H9 (cell line): Measurements from ENCODE around the gene ATP2B2. TPM values are rescaled to one million over a fixed set of nuclear protein-coding genes. Genes with fewer than 3 reads are reported as not detected.

Experiments
- DNase-seq: peaks from one replicate; pipeline ENCODE4 v3.0.0-alpha.2; 2017
- H2AFZ ChIP-seq: one replicate; pipeline ENCODE4 v1.6.1; 2013; ENCODE audit warnings: mild to moderate bottlenecking, low read length, control low read depth, moderate library complexity
- H2AK5ac ChIP-seq: 2 replicates; pipeline ENCODE4 v1.6.1; 2013; ENCODE audit warnings: low read length, control low read depth, mixed read lengths; ENCODE audit not compliant: insufficient read length
- H2BK120ac ChIP-seq: one replicate; pipeline ENCODE4 v1.6.1; 2013; ENCODE audit warnings: low read depth, mild to moderate bottlenecking, low read length, control low read depth, inconsistent platforms; ENCODE audit not compliant: poor library complexity, severe bottlenecking
- H2BK12ac ChIP-seq: 2 replicates; pipeline ENCODE4 v1.6.1; 2013; ENCODE audit warnings: low read length, control low read depth, mixed read lengths, low read depth; ENCODE audit not compliant: insufficient read length
- H2BK15ac ChIP-seq: 2 replicates; pipeline ENCODE4 v1.6.1; 2013; ENCODE audit warnings: low read depth, low read length, control low read depth
- H2BK20ac ChIP-seq: one replicate; pipeline ENCODE4 v1.6.1; 2013; ENCODE audit warnings: low read depth, mild to moderate bottlenecking, low read length, control low read depth, inconsistent platforms; ENCODE audit not compliant: poor library complexity, severe bottlenecking
- H2BK5ac ChIP-seq: 2 replicates; pipeline ENCODE4 v1.6.1; 2013; ENCODE audit warnings: low read length, control low read depth, mixed read lengths; ENCODE audit not compliant: insufficient read length
- H3K14ac ChIP-seq: 2 replicates; pipeline ENCODE4 v1.6.1; 2013; ENCODE audit warnings: low read length, control low read depth; ENCODE audit not compliant: insufficient read depth
- H3K18ac ChIP-seq: 2 replicates; pipeline ENCODE4 v1.6.1; 2013; ENCODE audit warnings: low read depth, mild to moderate bottlenecking, mixed read lengths, low read length, control low read depth; ENCODE audit not compliant: insufficient read length
- H3K23ac ChIP-seq: 2 replicates; pipeline ENCODE4 v1.6.1; 2013; ENCODE audit warnings: low read length, control low read depth, mixed read lengths, low read depth; ENCODE audit not compliant: insufficient read length
- H3K23me2 ChIP-seq: 2 replicates; pipeline ENCODE4 v1.6.1; 2013; ENCODE audit warnings: low read depth, mild to moderate bottlenecking, mixed read lengths, low read length, control low read depth; ENCODE audit not compliant: insufficient read length, poor library complexity, severe bottlenecking
- H3K27ac ChIP-seq: 2 replicates; pipeline ENCODE4 v1.5.1; 2013; ENCODE audit warnings: low read length, control low read depth, mixed read lengths, low read depth; ENCODE audit not compliant: insufficient read length
- H3K27me3 ChIP-seq: 2 replicates; pipeline ENCODE4 v1.6.1; 2013; ENCODE audit warnings: low read length, control low read depth, inconsistent platforms; ENCODE audit not compliant: insufficient read depth
- H3K4ac ChIP-seq: 2 replicates; pipeline ENCODE4 v1.6.1; 2013; ENCODE audit warnings: low read depth, mild to moderate bottlenecking, control low read depth, inconsistent platforms, low read length, moderate library complexity
- H3K4me1 ChIP-seq: 2 replicates; pipeline ENCODE4 v1.6.1; 2013; ENCODE audit warnings: low read length, control low read depth, inconsistent platforms; ENCODE audit not compliant: insufficient read depth
- H3K4me2 ChIP-seq: 2 replicates; pipeline ENCODE4 v1.6.1; 2013; ENCODE audit warnings: low read length, control low read depth, mixed read lengths; ENCODE audit not compliant: insufficient read length, insufficient read depth
- H3K56ac ChIP-seq: 2 replicates; pipeline ENCODE4 v1.6.1; 2013; ENCODE audit warnings: low read depth, mild to moderate bottlenecking, mixed read lengths, low read length, control low read depth; ENCODE audit not compliant: insufficient read length
- H3K79me1 ChIP-seq: 2 replicates; pipeline ENCODE4 v1.6.1; 2013; ENCODE audit warnings: low read depth, mild to moderate bottlenecking, moderate library complexity, low read length, control low read depth, inconsistent platforms; ENCODE audit not compliant: insufficient read depth, poor library complexity, severe bottlenecking
- H3K79me2 ChIP-seq: 2 replicates; pipeline ENCODE4 v1.6.1; 2013; ENCODE audit warnings: low read length, control low read depth, inconsistent platforms; ENCODE audit not compliant: insufficient read depth
- H3K9ac ChIP-seq: 2 replicates; pipeline ENCODE4 v1.6.1; 2013; ENCODE audit warnings: low read length, control low read depth, mixed read lengths; ENCODE audit not compliant: insufficient read length; ENCODE audit errors: extremely low read depth
- H3K9me3 ChIP-seq: one replicate; pipeline ENCODE4 v1.6.1; 2013; ENCODE audit warnings: low read depth, low read length, inconsistent platforms; ENCODE audit not compliant: control insufficient read depth
- H3T11ph ChIP-seq: one replicate; pipeline ENCODE4 v1.6.1; 2013; ENCODE audit warnings: mild to moderate bottlenecking, low read length, control low read depth, inconsistent platforms
- H4K20me1 ChIP-seq: one replicate; pipeline ENCODE4 v1.6.1; 2013; ENCODE audit not compliant: control insufficient read depth, insufficient read length, insufficient read depth
- H4K5ac ChIP-seq: 2 replicates; pipeline ENCODE4 v1.6.1; 2013; ENCODE audit warnings: low read depth, mild to moderate bottlenecking, mixed read lengths, low read length, control low read depth; ENCODE audit not compliant: insufficient read length
- H4K8ac ChIP-seq: replicated peaks from 2 replicates; pipeline ENCODE4 v1.6.1; 2013; ENCODE audit warnings: low read length, control low read depth, mixed read lengths, low read depth; ENCODE audit not compliant: insufficient read length
- H4K91ac ChIP-seq: 2 replicates; pipeline ENCODE4 v1.6.1; 2013; ENCODE audit warnings: low read depth, mild to moderate bottlenecking, moderate library complexity, mixed read lengths, low read length, control low read depth; ENCODE audit not compliant: insufficient read length
- H3K27ac Mint-ChIP-seq, 3 experiments: 2 replicates in 2 of 3; 3 replicates in 1 of 3; pipeline ENCODE4 v1.8.0; 2020 to 2021; ENCODE audit warnings: mixed read lengths in 3 of 3, mild to moderate bottlenecking in 1 of 3, moderate library complexity in 1 of 3
- H3K27me3 Mint-ChIP-seq: 2 replicates; pipeline ENCODE4 v1.8.0; 2021; ENCODE audit warnings: low read depth, mild to moderate bottlenecking, moderate library complexity, mixed read lengths
- H3K36me3 Mint-ChIP-seq, 3 experiments: 2 replicates in 2 of 3; 3 replicates in 1 of 3; pipeline ENCODE4 v1.8.0; 2020 to 2021; ENCODE audit warnings: low read depth in 3 of 3, mixed read lengths in 3 of 3; ENCODE audit not compliant: insufficient read depth in 1 of 3
- H3K4me1 Mint-ChIP-seq, 2 experiments: 2 replicates each; pipeline ENCODE4 v1.8.0; 2020; ENCODE audit warnings: mixed read lengths in 2 of 2
- H3K4me3 Mint-ChIP-seq, 2 experiments: 2 replicates in 1 of 2; 3 replicates in 1 of 2; pipeline ENCODE4 v1.8.0; 2020 to 2021; ENCODE audit warnings: mild to moderate bottlenecking in 2 of 2, mixed read lengths in 2 of 2, moderate library complexity in 1 of 2
- H3K9me3 Mint-ChIP-seq, 2 experiments: 2 replicates in 1 of 2; 3 replicates in 1 of 2; pipeline ENCODE4 v1.8.0; 2020; ENCODE audit warnings: mild to moderate bottlenecking in 2 of 2, mixed read lengths in 2 of 2, moderate library complexity in 1 of 2
- WGBS: extraction: QIAGEN DNeasy Blood & Tissue Kit; methylation state at CpG from one replicate; pipeline ENCODE4 v1.1.7; 2013; ENCODE audit warnings: missing lambda C conversion rate, low lambda C conversion rate, mixed read lengths; ENCODE audit not compliant: insufficient read length; ENCODE audit errors: extremely low coverage; 5-methylcytosine and 5-hydroxymethylcytosine counted together
- total RNA-seq: library from RNA; stranded (reverse); gene quantifications from 2 replicates; pipeline ENCODE4 v1.2.1, GENCODE V29; 2021
- TF ChIP-seq, protein P1 (sequence below): fragments of 200-600 bp; sonication (generic); conservative IDR thresholded peaks from 3 replicates; pipeline ENCODE4 v1.8.0; 2021; ENCODE audit warnings: antibody characterized with exemption, mild to moderate bottlenecking

Gene ATP2B2
- total RNA-seq, 1 experiment from 2014 or later: 0.33 TPM

DNA sequence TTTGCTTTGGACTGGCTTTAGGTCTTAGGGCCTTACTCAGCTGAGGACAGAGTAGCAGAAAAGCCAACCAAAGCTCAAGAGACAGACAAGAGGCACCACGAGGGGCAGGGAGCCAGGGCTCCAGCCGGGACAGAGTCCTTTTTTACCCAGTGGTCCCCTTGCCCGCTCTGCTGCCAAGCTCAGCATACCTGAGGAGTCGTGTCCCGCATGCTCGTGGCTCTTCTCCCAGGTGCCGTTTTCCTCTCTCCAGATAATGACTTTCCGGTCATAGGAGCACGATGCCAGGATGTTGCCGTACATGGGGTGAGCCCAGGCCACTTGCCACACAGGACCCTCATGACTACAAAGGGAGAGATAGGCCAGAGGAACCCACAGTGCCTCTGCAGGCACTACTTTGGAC, 193.0 kb downstream of the ATP2B2 start:
- H2BK12ac ChIP-seq: no peak overlapping the region
- no CpG with 5 or more reads among the region's 10 CpGs for WGBS
- no peak overlapping the region for H2AK5ac ChIP-seq
- no peak overlapping the region for H4K8ac ChIP-seq
- H3K9me3 Mint-ChIP-seq: no peaks in the 10 kb centered on the region
- H3K27me3 ChIP-seq: no peaks in the 10 kb centered on the region
- no peak overlapping the region for H4K91ac ChIP-seq
- H3K27ac Mint-ChIP-seq: no peak overlapping the region
- H3K27me3 Mint-ChIP-seq: no peaks in the 10 kb centered on the region
- no peak overlapping the region for H3T11ph ChIP-seq
- no peak overlapping the region for H3K9ac ChIP-seq
- no peaks in the 10 kb centered on the region for H4K20me1 ChIP-seq
- H3K79me1 ChIP-seq: no peaks in the 10 kb centered on the region
- no peak overlapping the region for H3K14ac ChIP-seq
- no peak for DNase-seq
- no peaks in the 10 kb centered on the region; the same call in 1 of the 2 replicates for H3K4me1 ChIP-seq
- no peaks in the 10 kb centered on the region for H3K79me2 ChIP-seq
- no peak overlapping the region for H3K4ac ChIP-seq
- no peak overlapping the region for H4K5ac ChIP-seq
- H3K4me3 Mint-ChIP-seq: no peak overlapping the region
- peaks cover 21 to 89% (median 85%) of the 10 kb centered on the region in 3 experiments; a peak in 6 of 7 replicates for H3K36me3 Mint-ChIP-seq
- H3K56ac ChIP-seq: no peak overlapping the region
- no peak overlapping the region for H2AFZ ChIP-seq
- no peak overlapping the region for H2BK120ac ChIP-seq
- H2BK5ac ChIP-seq: no peak overlapping the region
- TF ChIP-seq, protein P1, sequence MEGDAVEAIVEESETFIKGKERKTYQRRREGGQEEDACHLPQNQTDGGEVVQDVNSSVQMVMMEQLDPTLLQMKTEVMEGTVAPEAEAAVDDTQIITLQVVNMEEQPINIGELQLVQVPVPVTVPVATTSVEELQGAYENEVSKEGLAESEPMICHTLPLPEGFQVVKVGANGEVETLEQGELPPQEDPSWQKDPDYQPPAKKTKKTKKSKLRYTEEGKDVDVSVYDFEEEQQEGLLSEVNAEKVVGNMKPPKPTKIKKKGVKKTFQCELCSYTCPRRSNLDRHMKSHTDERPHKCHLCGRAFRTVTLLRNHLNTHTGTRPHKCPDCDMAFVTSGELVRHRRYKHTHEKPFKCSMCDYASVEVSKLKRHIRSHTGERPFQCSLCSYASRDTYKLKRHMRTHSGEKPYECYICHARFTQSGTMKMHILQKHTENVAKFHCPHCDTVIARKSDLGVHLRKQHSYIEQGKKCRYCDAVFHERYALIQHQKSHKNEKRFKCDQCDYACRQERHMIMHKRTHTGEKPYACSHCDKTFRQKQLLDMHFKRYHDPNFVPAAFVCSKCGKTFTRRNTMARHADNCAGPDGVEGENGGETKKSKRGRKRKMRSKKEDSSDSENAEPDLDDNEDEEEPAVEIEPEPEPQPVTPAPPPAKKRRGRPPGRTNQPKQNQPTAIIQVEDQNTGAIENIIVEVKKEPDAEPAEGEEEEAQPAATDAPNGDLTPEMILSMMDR: no peak
- H3K4me2 ChIP-seq: no peak overlapping the region
- H2BK20ac ChIP-seq: no peak overlapping the region
- no peaks in the 10 kb centered on the region for H3K9me3 ChIP-seq
- no peak overlapping the region for H3K27ac ChIP-seq
- H2BK15ac ChIP-seq: no peak overlapping the region
- H3K23me2 ChIP-seq: no peaks in the 10 kb centered on the region
- H3K23ac ChIP-seq: no peak overlapping the region
- H3K18ac ChIP-seq: no peak overlapping the region
- no peaks in the 10 kb centered on the region for H3K4me1 Mint-ChIP-seq
